Keratinocyte (primary cell): ENCODE results near the gene MAP3K10. TPM values are rescaled to one million over a fixed set of nuclear protein-coding genes. Genes with fewer than 3 reads are reported as not detected.

ENCODE experiments used
- DNase-seq: peaks from one replicate; pipeline ENCODE4 v3.0.0-alpha.2; 2011; ENCODE audit warnings: low read depth, missing footprints, low spot score
- FAIRE-seq: peaks from 2 replicates; lab custom pipeline; 2011; peaks lifted over from hg19 to GRCh38; lab: Jason Lieb, UNC
- H2AFZ ChIP-seq: 2 replicates; pipeline ENCODE4 v1.6.0; 2012; ENCODE audit warnings: low read length, control low read depth, inconsistent platforms; ENCODE audit not compliant: control insufficient read depth
- H3K27ac ChIP-seq: 2 replicates; pipeline ENCODE4 v1.5.1; 2011; ENCODE audit warnings: low read length; ENCODE audit not compliant: control insufficient read depth, insufficient read depth
- H3K27me3 ChIP-seq: 3 replicates; pipeline ENCODE4 v1.6.0; 2011; ENCODE audit warnings: low read length; ENCODE audit not compliant: control insufficient read depth, insufficient read depth; ENCODE audit errors: extremely low read depth
- H3K36me3 ChIP-seq, 2 experiments: 2 replicates in 1 of 2; 3 replicates in 1 of 2; pipeline ENCODE4 v1.5.1; 2011; ENCODE audit warnings: low read length in 2 of 2, mild to moderate bottlenecking in 1 of 2; ENCODE audit not compliant: control insufficient read depth in 2 of 2, insufficient read depth in 2 of 2; ENCODE audit errors: extremely low read depth in 1 of 2
- H3K4me1 ChIP-seq: 3 replicates; pipeline ENCODE4 v1.5.1; 2011; ENCODE audit warnings: low read length; ENCODE audit not compliant: control insufficient read depth, insufficient read depth; ENCODE audit errors: extremely low read depth
- H3K4me2 ChIP-seq: 3 replicates; pipeline ENCODE4 v1.6.0; 2011; ENCODE audit warnings: low read depth, low read length; ENCODE audit not compliant: control insufficient read depth, insufficient read depth; ENCODE audit errors: extremely low read depth
- H3K4me3 ChIP-seq, 3 experiments: fragments of 200-600 bp in 1 of 3; sonication (generic) in 1 of 3; 2 replicates in 2 of 3; 3 replicates in 1 of 3; pipeline ENCODE4 v1.5.1; 2011 to 2016; ENCODE audit warnings: low read length in 3 of 3, mild to moderate bottlenecking in 3 of 3, control low read depth in 2 of 3, inconsistent platforms in 1 of 3, low read depth in 1 of 3, mixed read lengths in 1 of 3, mixed run types in 1 of 3, moderate library complexity in 1 of 3; ENCODE audit not compliant: control insufficient read depth in 2 of 3, insufficient read depth in 2 of 3; ENCODE audit errors: extremely low read depth in 1 of 3
- H3K79me2 ChIP-seq: 2 replicates; pipeline ENCODE4 v1.6.0; 2012; ENCODE audit warnings: low read length; ENCODE audit not compliant: control insufficient read depth, insufficient read depth
- H3K9ac ChIP-seq: 3 replicates; pipeline ENCODE4 v1.6.0; 2011; ENCODE audit warnings: low read length; ENCODE audit not compliant: control insufficient read depth, insufficient read depth; ENCODE audit errors: extremely low read depth
- H3K9me1 ChIP-seq: 3 replicates; pipeline ENCODE4 v1.6.0; 2011; ENCODE audit warnings: low read length; ENCODE audit not compliant: control insufficient read depth, insufficient read depth; ENCODE audit errors: extremely low read depth
- H3K9me3 ChIP-seq: 2 replicates; pipeline ENCODE4 v1.5.1; 2012; ENCODE audit warnings: low read depth, low read length; ENCODE audit not compliant: control insufficient read depth
- H4K20me1 ChIP-seq: 3 replicates; pipeline ENCODE4 v1.6.0; 2011; ENCODE audit warnings: low read length; ENCODE audit not compliant: control insufficient read depth, insufficient read depth; ENCODE audit errors: extremely low read depth
- EZH2 ChIP-seq: IDR thresholded peaks from one replicate; pipeline ENCODE4 v1.6.1; 2012; ENCODE audit warnings: inconsistent platforms, mild to moderate bottlenecking, low read length, moderate library complexity
- dilution Hi-C: fragments of 300-500 bp; cut with MboI; formaldehyde crosslinking; loops from one replicate; pipeline ENCODE4 v1.7.0; 2020; ENCODE audit warnings: low sequenced_read_pairs; ENCODE audit not compliant: extremely low pct_ligation_motif_present
- polyA plus RNA-seq, 5 experiments: library from polyadenylated mRNA; depleted of rRNA in 3 of 5; stranded (reverse) in 3 of 5; stranded (forward) in 1 of 5; unstranded in 1 of 5; fragments of >200 nt; gene quantifications; 1 replicate in 1 of 5; 2 replicates in 3 of 5; 3 replicates in 1 of 5; pipeline versions ENCODE4 v1.2.1 to v1.2.3, GENCODE V29; 2011 to 2012; ENCODE audit warnings: missing spikeins in 2 of 5, low read depth in 1 of 5, low replicate concordance in 1 of 5
- TF ChIP-seq, protein P1 (sequence below), 3 experiments: IDR thresholded peaks in 1 of 3; conservative IDR thresholded peaks in 1 of 3; optimal IDR thresholded peaks in 1 of 3; 2 replicates in 2 of 3; 3 replicates in 1 of 3; pipeline versions ENCODE3 to v1.5.1; 2011; ENCODE audit warnings: low read length in 3 of 3, mild to moderate bottlenecking in 3 of 3, moderate library complexity in 2 of 3, control low read depth in 1 of 3, inconsistent platforms in 1 of 3; ENCODE audit not compliant: insufficient read depth in 2 of 3; ENCODE audit errors: extremely low read depth in 1 of 3

MAP3K10 gene
- polyA plus RNA-seq, 1 donor (not counting 4 experiments of a cell fraction or from before 2014, with no cell fraction given) = 2.9 TPM

GRCh38 chr19:40143612-40144011 is 47.6 kb upstream of the MAP3K10 start:
- TF ChIP-seq EZH2 = no peak
- TF ChIP-seq, protein P1, sequence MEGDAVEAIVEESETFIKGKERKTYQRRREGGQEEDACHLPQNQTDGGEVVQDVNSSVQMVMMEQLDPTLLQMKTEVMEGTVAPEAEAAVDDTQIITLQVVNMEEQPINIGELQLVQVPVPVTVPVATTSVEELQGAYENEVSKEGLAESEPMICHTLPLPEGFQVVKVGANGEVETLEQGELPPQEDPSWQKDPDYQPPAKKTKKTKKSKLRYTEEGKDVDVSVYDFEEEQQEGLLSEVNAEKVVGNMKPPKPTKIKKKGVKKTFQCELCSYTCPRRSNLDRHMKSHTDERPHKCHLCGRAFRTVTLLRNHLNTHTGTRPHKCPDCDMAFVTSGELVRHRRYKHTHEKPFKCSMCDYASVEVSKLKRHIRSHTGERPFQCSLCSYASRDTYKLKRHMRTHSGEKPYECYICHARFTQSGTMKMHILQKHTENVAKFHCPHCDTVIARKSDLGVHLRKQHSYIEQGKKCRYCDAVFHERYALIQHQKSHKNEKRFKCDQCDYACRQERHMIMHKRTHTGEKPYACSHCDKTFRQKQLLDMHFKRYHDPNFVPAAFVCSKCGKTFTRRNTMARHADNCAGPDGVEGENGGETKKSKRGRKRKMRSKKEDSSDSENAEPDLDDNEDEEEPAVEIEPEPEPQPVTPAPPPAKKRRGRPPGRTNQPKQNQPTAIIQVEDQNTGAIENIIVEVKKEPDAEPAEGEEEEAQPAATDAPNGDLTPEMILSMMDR (optimal IDR thresholded peaks at IDR 0.05 in 1 of 3, IDR thresholded peaks at IDR 0.05 in 1 of 3, conservative IDR thresholded peaks at IDR 0.05 in 1 of 3; ENCODE audit: extremely low read depth in 1 of 3, insufficient read depth in 2 of 3, low read length in 3 of 3) = no peak
- H2AFZ ChIP-seq = no peak overlapping the region
- H3K9ac ChIP-seq = no peak overlapping the region
- no peaks in the 10 kb centered on the region for H3K36me3 ChIP-seq
- H4K20me1 ChIP-seq = no peaks in the 10 kb centered on the region
- H3K9me3 ChIP-seq = no peaks in the 10 kb centered on the region
- dilution Hi-C loops = no loop called here
- no peak overlapping the region for H3K4me3 ChIP-seq
- FAIRE-seq (no peak), DNase-seq (no peak)
- H3K4me1 ChIP-seq = peaks cover 12% of the 10 kb centered on the region
- H3K27me3 ChIP-seq = no peaks in the 10 kb centered on the region
- no peak overlapping the region for H3K27ac ChIP-seq
- H3K4me2 ChIP-seq = no peak overlapping the region
- H3K9me1 ChIP-seq = no peaks in the 10 kb centered on the region
- no peaks in the 10 kb centered on the region for H3K79me2 ChIP-seq

GRCh38 chr19:40144151-40144550 is 47.1 kb upstream of the MAP3K10 start:
- FAIRE-seq (no peak), DNase-seq (no peak)
- no peaks in the 10 kb centered on the region for H4K20me1 ChIP-seq
- H3K9me1 ChIP-seq = no peaks in the 10 kb centered on the region
- no peak overlapping the region for H2AFZ ChIP-seq
- H3K27me3 ChIP-seq = no peaks in the 10 kb centered on the region
- H3K4me1 ChIP-seq = peaks cover 12% of the 10 kb centered on the region
- H3K4me3 ChIP-seq = no peak overlapping the region
- dilution Hi-C loops = no loop called here
- no peaks in the 10 kb centered on the region for H3K36me3 ChIP-seq
- H3K27ac ChIP-seq = no peak overlapping the region
- no peak for TF ChIP-seq EZH2
- TF ChIP-seq, protein P1 (optimal IDR thresholded peaks at IDR 0.05 in 1 of 3, IDR thresholded peaks at IDR 0.05 in 1 of 3, conservative IDR thresholded peaks at IDR 0.05 in 1 of 3; ENCODE audit: extremely low read depth in 1 of 3, insufficient read depth in 2 of 3, low read length in 3 of 3) = no peak
- H3K9ac ChIP-seq = no peak overlapping the region
- H3K4me2 ChIP-seq = no peak overlapping the region
- no peaks in the 10 kb centered on the region for H3K9me3 ChIP-seq
- no peaks in the 10 kb centered on the region for H3K79me2 ChIP-seq
